ENCODE data around the gene GPATCH1. TPM values are rescaled to one million over a fixed set of nuclear protein-coding genes. Genes with fewer than 3 reads are reported as not detected.

GPATCH1 gene
- total and polyA plus RNA-seq, 9 of the 15 experiments (the other 6 are each of a cell fraction or from before 2014, with no cell fraction given): 3.7 to 9.7 (median 7.7) TPM

DNA sequence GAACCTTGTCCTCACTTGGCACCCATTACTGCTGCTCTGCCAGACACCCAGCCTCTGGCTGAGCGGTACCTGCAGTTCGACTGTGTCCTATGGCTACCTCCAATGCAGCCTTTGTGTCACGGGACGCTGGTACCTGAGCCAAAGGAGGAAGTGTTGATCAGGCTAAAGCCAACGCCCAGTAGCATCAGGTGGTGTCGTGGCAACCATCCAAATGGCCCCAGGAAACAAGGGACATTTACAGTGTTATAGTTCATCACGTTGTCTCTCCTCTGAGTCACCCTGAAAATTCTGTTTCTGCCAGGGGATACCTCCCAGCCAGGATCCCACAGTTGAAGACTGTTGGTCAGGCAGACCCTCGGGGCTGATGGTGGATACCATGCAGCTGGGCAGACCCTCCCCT, 26.4 kb upstream of the GPATCH1 start:
- intact Hi-C loops (cut with micrococcal nuclease) (no loop called here), in situ Hi-C loops (cut with MboI) (no loop called here)
- no peak overlapping the region for H3K4me3 ChIP-seq
- H3K27ac ChIP-seq (ENCODE audit: extremely low read depth, low read depth, low read length): no peak overlapping the region
- H3K9me1 ChIP-seq (ENCODE audit: control insufficient read depth, insufficient read depth, low read length): no peaks in the 10 kb centered on the region
- H3K36me3 ChIP-seq (ENCODE audit: control insufficient read depth, insufficient read depth, low read length): no peaks in the 10 kb centered on the region
- FAIRE-seq (no peak), ATAC-seq (no peak), DNase-seq (ENCODE audit: extremely low read depth in 1 of 4, low spot score in 3 of 4) (no peak)
- 46% methylated on average over 8 of the region's 8 CpGs for WGBS (ENCODE audit: insufficient coverage, low coverage, missing lambda C conversion rate)
- H3K9me3 ChIP-seq (replicated peaks; ENCODE audit: control insufficient read depth, insufficient read depth, low read depth, low read length): no peaks in the 10 kb centered on the region
- no peaks in the 10 kb centered on the region for H3K27me3 ChIP-seq (ENCODE audit: control insufficient read depth in 2 of 2, insufficient read depth in 2 of 2, low read length in 2 of 2)
- H3K9ac ChIP-seq (ENCODE audit: insufficient read depth in 1 of 2, low read depth in 2 of 2, low read length in 2 of 2): peak overlapping the region in 1 of 2 experiments; percentile 45; a peak in 1 of 4 replicates
- H3K79me2 ChIP-seq (ENCODE audit: control insufficient read depth, insufficient read depth, low read length): no peaks in the 10 kb centered on the region
- TF ChIP-seq MTA1 (IDR thresholded peaks at IDR 0.05; ENCODE audit: borderline replicate concordance) (no peak), SPI1 (IDR thresholded peaks at IDR 0.05; ENCODE audit: borderline replicate concordance, low read depth, low read length) (peak; percentile 33; the same call in 1 of the 2 replicates), HNRNPLL (IDR thresholded peaks at IDR 0.05; ENCODE audit: low read depth, low read length, poor library complexity, severe bottlenecking) (no peak), ATF7 (IDR thresholded peaks at IDR 0.05) (no peak), RFX1 (IDR thresholded peaks at IDR 0.05) (peak; percentile 34; the same call in 1 of the 2 replicates), NEUROD1 (IDR thresholded peaks at IDR 0.05; ENCODE audit: borderline replicate concordance, low read depth, low read length, partially characterized antibody) (no peak)
- TF ChIP-seq, protein P1, sequence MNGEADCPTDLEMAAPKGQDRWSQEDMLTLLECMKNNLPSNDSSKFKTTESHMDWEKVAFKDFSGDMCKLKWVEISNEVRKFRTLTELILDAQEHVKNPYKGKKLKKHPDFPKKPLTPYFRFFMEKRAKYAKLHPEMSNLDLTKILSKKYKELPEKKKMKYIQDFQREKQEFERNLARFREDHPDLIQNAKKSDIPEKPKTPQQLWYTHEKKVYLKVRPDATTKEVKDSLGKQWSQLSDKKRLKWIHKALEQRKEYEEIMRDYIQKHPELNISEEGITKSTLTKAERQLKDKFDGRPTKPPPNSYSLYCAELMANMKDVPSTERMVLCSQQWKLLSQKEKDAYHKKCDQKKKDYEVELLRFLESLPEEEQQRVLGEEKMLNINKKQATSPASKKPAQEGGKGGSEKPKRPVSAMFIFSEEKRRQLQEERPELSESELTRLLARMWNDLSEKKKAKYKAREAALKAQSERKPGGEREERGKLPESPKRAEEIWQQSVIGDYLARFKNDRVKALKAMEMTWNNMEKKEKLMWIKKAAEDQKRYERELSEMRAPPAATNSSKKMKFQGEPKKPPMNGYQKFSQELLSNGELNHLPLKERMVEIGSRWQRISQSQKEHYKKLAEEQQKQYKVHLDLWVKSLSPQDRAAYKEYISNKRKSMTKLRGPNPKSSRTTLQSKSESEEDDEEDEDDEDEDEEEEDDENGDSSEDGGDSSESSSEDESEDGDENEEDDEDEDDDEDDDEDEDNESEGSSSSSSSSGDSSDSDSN (IDR thresholded peaks at IDR 0.05; ENCODE audit: borderline replicate concordance in 1 of 2, low read depth in 2 of 2, low read length in 2 of 2): no peak
- TF ChIP-seq, protein P2, sequence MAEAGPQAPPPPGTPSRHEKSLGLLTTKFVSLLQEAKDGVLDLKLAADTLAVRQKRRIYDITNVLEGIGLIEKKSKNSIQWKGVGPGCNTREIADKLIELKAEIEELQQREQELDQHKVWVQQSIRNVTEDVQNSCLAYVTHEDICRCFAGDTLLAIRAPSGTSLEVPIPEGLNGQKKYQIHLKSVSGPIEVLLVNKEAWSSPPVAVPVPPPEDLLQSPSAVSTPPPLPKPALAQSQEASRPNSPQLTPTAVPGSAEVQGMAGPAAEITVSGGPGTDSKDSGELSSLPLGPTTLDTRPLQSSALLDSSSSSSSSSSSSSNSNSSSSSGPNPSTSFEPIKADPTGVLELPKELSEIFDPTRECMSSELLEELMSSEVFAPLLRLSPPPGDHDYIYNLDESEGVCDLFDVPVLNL (CRISPR knock-in tag; IDR thresholded peaks at IDR 0.05; ENCODE audit: low read depth): no peak
- TF ChIP-seq, protein P3, sequence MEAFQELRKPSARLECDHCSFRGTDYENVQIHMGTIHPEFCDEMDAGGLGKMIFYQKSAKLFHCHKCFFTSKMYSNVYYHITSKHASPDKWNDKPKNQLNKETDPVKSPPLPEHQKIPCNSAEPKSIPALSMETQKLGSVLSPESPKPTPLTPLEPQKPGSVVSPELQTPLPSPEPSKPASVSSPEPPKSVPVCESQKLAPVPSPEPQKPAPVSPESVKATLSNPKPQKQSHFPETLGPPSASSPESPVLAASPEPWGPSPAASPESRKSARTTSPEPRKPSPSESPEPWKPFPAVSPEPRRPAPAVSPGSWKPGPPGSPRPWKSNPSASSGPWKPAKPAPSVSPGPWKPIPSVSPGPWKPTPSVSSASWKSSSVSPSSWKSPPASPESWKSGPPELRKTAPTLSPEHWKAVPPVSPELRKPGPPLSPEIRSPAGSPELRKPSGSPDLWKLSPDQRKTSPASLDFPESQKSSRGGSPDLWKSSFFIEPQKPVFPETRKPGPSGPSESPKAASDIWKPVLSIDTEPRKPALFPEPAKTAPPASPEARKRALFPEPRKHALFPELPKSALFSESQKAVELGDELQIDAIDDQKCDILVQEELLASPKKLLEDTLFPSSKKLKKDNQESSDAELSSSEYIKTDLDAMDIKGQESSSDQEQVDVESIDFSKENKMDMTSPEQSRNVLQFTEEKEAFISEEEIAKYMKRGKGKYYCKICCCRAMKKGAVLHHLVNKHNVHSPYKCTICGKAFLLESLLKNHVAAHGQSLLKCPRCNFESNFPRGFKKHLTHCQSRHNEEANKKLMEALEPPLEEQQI (IDR thresholded peaks at IDR 0.05): no peak
- no peak overlapping the region for H3K4me2 ChIP-seq (ENCODE audit: insufficient read depth, low read length)
- no TSS peak for BruUV-seq (replicated peaks)
- CTCF ChIA-PET (ENCODE audit: low intra/inter-chr PET ratio): no interaction called here
- peaks cover 4% of the 10 kb centered on the region; the same call in 1 of the 2 replicates for H4K20me1 ChIP-seq (replicated peaks; ENCODE audit: control insufficient read depth, insufficient read depth, low read length)
- H3K4me1 ChIP-seq (replicated peaks in 1 of 2; ENCODE audit: control insufficient read depth in 2 of 2, insufficient read depth in 2 of 2, low read length in 2 of 2): no peaks in the 10 kb centered on the region; a peak in 1 of 5 replicates
- POLR2A ChIA-PET: interaction anchor here (1.5 kb wide), 1 partner anchor 13 kb away, joined by 3 read pairs; no protein-coding TSS in a partner anchor
- H2AFZ ChIP-seq (ENCODE audit: low read depth, low read length): no peak overlapping the region

Measured in K562 (cell line).